ENCODE results near the gene MTSS2.

Gene MTSS2

DNA sequence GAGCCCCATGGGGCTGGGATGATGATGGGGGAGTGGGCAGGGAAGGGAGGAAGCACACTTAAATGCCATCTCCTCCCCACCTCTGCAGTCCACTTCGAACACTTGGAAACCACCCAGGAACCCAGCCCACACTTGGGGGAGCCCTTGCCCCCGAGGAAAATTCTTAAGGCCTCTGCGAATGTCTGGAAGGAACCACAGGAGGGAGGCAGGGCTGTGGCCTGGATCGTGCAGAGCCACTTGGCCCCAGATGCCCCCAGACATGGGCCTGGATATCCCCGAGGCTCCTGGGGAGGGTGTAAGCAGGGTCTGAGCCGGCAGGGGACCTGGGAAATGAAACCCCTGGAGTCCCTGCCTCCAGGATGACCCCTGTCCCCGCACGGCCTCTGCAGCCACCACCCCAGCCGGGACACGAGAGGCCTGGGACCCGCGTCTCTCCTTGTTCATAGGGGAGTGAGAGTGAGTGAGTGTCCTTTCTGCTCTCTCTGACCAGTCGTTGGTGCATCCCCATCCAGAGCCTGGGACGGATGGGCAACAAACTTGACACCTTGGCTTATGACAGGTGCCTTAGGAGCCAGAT is 11.8 kb upstream of the MTSS2 start:
- H3K4me3 ChIP-seq (ENCODE audit: low read depth, low read length), result no peak overlapping the region
- TF ChIP-seq, protein P1, sequence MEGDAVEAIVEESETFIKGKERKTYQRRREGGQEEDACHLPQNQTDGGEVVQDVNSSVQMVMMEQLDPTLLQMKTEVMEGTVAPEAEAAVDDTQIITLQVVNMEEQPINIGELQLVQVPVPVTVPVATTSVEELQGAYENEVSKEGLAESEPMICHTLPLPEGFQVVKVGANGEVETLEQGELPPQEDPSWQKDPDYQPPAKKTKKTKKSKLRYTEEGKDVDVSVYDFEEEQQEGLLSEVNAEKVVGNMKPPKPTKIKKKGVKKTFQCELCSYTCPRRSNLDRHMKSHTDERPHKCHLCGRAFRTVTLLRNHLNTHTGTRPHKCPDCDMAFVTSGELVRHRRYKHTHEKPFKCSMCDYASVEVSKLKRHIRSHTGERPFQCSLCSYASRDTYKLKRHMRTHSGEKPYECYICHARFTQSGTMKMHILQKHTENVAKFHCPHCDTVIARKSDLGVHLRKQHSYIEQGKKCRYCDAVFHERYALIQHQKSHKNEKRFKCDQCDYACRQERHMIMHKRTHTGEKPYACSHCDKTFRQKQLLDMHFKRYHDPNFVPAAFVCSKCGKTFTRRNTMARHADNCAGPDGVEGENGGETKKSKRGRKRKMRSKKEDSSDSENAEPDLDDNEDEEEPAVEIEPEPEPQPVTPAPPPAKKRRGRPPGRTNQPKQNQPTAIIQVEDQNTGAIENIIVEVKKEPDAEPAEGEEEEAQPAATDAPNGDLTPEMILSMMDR (IDR thresholded peaks at IDR 0.05; ENCODE audit: low read depth, low read length), result no peak

DNA sequence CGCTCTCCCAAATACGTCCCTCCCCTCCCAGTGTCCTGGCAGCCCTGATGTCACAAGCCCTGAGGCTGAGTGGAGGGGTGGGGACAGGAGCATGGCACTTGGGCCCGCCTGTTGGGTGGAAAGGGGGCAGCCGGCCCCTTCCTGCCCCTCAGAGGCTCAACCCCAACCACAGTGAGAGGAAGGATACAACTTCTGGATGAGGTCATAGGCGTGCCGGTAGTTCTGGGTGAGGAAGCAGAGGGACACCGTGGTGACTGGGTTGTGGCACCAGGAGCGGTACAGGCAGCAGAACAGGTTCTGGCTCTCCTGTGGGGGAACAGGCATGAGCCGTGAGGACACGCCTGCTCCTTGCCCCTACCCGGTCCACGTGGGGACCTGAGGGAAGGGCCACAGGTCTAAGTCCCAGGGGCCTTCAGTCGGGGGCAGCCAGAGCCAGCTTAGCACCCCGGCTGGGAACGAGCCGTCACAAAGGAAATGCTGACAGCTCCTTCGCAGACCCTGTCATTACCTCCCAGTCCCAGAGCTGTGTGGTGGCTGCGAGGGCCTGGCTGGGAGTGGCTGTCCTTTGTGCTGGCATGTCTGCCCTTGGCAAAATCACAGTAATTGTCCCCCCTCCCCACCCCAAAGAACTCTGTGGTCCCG is 11.2 kb upstream of the MTSS2 start:
- TF ChIP-seq, protein P1 (IDR thresholded peaks at IDR 0.05; ENCODE audit: low read depth, low read length), result no peak
- no peak overlapping the region for H3K4me3 ChIP-seq (ENCODE audit: low read depth, low read length)

DNA sequence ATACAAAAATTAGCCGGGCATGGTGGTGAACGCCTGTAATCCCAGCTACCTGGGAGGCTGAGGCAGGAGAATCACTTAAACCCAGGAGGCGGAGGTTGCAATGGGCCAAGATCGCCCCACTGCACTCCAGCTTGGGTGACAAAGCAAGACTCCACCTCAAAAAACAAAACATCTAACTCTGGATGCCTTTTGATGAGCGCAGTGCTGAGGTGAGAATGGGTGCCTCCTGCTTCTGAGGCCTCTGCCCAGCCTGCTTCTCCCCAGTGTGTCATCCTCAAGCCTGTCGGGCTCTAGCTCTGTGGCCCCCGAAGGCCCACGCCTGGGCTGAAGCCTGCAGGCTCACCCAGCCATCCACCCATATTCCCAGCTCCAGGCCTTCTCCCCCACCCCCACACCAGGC is 10.5 kb upstream of the MTSS2 start:
- no peak overlapping the region for H3K4me3 ChIP-seq (ENCODE audit: low read depth, low read length)
- TF ChIP-seq, protein P1 (IDR thresholded peaks at IDR 0.05; ENCODE audit: low read depth, low read length), result no peak

DNA sequence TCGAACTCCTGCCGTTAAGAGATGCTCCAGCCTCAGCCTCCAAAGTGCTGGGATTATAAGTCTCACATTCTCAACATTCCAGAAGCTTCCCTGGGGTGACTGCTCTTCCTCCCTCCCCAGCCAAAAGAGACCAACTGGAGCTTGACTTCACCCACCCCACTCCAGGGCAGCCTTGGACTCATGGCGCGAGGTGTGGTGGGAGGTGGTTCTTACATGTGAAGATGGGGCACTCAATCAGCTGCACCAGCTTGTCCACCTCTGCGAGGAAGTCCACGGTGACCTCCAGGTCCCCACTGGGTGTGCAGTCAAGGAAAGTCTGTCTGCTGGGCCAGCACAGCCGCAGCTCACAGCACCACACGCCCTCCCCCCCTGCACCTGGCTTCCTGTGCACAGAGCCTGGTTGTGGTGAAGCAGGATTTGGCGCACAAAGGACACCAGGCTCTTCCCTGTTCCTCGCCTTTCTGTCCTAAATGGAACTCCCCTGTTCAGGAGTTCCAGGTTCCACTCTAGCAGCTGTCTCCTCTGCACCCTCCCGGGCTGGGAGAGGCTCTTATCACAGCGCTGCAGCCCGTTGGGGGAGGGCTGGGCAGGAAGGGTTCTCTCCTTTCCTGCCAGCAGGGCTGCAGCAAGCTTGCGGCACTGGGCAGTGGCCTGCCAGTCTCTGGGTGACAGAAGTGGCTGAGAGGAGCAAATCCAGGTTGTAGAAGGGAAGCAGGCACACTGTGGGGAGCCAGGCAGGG is 9.6 kb upstream of the MTSS2 start:
- TF ChIP-seq, protein P1 (IDR thresholded peaks at IDR 0.05; ENCODE audit: low read depth, low read length), result no peak
- no peak overlapping the region for H3K4me3 ChIP-seq (ENCODE audit: low read depth, low read length)

DNA sequence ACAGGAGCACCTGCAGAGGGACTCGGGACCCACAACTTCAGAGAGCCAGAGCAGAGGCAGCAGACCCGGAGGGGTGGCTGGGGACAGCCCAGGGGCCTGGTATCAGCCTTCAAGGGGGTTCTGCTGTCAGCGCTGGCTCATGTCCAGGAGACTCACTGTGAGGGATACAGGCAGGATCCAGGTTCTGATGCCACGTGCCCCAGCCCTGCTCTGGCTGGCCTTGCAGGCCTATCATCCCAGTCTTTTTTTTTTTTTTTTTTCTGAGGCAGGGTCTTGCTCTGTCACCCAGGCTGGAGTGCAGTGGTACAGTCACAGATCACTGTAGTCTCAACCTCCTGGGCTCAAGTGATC is 9.0 kb upstream of the MTSS2 start:
- TF ChIP-seq, protein P1 (IDR thresholded peaks at IDR 0.05; ENCODE audit: low read depth, low read length), result no peak

DNA sequence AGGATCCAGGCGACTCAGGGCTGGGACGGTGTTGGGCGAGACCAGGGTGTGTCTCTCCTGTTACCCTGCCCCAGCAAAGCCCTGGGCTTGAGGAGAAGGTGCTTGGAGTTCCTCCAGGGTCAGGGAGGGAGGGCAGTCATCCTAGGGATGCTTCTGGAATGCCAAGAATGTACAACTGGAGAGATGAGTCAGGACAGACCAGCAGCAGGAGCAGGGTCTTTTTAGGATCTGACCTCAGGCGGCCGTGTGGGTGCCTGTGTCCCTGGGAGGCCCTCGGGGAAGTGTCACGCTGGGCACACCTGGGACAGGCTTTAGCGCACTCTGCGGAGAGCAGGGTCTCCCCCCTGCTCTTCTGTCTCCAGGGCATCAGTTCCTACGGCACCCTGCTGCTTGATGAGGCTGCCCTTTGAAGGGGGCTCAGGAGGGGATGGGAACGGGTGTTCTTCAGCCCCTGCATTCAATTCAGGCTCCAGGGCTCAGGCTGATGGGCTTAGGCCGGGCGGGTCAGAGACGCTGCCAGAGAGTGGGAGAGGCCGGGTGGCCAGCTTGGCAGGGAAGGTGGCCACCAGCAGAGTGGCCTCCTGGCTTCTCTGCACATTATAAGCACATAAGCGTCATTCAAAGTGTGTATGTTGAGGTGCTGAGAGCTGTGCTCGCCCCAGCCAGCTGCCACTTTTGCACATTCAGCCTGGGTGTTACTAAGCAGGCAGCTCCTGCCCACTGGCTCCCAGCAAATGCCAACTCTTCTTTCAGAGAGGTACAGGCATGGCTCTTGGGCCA is 8.4 kb upstream of the MTSS2 start:
- H3K4me3 ChIP-seq (ENCODE audit: low read depth, low read length), result no peak overlapping the region
- TF ChIP-seq, protein P1 (IDR thresholded peaks at IDR 0.05; ENCODE audit: low read depth, low read length), result no peak

More for the DNA sequence above, 9.0 kb upstream of the MTSS2 start:
- H3K4me3 ChIP-seq (ENCODE audit: low read depth, low read length), result no peak overlapping the region

Data from WI38 (cell line).